T follicular helper cell (primary cell): ENCODE measurements around the gene NADSYN1.
"Not testable (repeated sequence)": the region's sequence is repeated elsewhere in the genome, so short reads cannot be mapped to it uniquely, and the experiment has no call there.

Experiments
- DNase-seq: peaks from one replicate; pipeline ENCODE4 v3.0.0-alpha.2; 2020; ENCODE audit warnings: low read depth

The NADSYN1 gene

DNA sequence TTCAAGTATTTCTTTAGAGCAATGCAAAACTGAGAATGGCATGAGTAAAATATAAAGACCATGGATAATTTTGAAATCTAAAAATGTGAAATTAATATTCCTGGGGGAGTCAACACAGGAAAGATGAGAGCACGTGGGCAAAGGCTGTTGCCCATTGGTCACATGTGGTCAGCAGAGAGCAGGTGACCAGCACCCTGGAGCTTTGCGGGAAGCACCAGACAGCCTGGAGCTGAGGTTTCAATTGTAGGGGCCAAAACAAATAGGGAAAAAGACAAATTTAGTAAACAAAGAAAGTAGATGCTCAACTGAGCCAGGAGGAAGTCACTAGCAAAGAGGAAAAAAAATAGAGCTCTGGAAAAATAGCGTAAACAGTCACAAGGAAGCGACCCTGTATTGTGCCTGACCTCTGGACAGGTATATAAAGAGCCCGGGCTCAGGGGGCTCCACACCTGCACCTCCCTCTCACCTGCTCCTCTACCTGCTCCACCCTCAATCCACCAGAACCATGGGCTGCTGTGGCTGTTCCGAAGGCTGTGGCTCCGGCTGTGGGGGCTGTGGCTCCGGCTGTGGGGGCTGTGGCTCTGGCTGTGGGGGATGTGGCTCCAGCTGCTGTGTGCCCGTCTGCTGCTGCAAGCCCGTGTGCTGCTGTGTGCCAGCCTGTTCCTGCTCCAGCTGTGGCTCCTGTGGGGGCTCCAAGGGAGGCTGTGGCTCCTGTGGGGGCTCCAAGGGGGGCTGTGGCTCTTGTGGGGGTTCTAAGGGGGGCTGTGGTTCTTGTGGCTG, 74.0 kb downstream of the NADSYN1 start, which contains the start of gene KRTAP5-7:
Gene KRTAP5-7, plus strand, starts transcription at position 472 of the 780 bp plus-strand sequence. Its CDS starts 34 bp downstream, at position 506.
- not testable (repeated sequence) for DNase-seq

GRCh38 chr11:71527576-71528210, 74.7 kb downstream of the NADSYN1 start:
- no peak for DNase-seq

DNA sequence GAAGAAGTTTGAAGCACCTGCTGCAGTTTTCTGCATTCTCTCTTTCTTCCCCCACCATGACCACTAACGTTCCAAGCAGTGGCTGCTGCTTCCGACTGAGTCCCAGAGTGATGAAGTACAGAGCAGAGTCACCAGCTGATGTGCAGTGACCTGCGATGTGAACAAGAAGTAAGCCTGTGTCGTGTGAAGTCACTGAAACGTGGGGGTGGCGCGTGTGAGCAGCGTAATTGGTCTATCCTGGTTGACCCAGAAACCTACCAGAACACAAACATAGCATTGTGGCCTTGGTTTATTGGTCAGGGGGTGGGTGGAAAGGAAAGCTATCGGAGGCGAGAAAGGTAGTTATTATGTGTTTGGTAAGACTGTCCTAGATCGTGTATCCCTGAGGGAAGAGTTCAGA, 77.6 kb downstream of the NADSYN1 start:
- DNase-seq: no peak

DNA sequence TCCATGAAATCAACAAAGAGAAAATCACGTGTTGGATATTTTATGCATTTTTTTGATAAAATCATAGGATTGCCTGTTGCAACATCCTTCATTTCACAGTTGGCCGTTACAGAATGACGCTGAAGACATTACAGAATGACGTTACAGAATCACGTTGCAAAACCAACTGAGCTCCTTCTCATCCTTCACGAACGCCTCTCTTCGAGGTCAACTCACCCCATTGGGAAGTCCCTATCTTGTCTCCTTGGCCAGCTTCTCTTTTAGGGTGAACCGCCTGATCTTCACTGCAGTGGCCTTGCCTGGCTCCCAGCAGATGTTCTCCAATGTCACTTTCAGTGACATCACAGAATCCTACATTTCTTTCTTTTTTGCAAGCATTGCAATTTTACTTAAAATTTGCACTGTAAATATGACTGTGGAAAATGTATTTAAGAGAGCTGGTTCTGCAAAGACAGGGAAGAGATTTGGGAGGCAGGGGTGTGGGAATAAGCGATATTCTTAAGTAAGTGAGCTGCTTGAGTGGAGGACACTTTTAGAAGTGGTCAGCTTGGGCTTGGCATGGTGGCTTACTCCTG, 79.1 kb downstream of the NADSYN1 start:
- no peak for DNase-seq

- not testable (repeated sequence) for DNase-seq
Observed at GRCh38 chr11:71534711-71535608, 82.0 kb downstream of the NADSYN1 start.

DNA sequence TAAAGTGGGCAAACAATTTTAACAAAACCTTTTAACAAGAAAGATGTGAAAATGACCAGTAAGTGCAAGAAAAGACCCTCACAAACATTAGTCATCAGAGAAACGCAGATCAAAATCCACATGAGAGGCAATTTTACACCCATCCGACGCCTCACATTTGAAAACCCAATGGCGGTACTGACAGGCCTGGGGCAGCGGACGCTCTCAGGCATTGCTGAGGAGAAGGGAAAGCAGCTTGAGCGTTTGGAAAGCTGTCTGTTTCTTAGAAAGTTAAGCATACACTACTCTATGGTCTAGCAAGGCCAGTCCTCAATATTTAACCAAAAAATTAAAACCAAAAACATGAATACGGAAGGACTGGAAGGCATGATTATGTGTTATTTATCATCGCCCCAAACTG, 82.8 kb downstream of the NADSYN1 start:
- DNase-seq: no peak

GRCh38 chr11:71537537-71537936, 84.5 kb downstream of the NADSYN1 start:
- no peak for DNase-seq

DNA sequence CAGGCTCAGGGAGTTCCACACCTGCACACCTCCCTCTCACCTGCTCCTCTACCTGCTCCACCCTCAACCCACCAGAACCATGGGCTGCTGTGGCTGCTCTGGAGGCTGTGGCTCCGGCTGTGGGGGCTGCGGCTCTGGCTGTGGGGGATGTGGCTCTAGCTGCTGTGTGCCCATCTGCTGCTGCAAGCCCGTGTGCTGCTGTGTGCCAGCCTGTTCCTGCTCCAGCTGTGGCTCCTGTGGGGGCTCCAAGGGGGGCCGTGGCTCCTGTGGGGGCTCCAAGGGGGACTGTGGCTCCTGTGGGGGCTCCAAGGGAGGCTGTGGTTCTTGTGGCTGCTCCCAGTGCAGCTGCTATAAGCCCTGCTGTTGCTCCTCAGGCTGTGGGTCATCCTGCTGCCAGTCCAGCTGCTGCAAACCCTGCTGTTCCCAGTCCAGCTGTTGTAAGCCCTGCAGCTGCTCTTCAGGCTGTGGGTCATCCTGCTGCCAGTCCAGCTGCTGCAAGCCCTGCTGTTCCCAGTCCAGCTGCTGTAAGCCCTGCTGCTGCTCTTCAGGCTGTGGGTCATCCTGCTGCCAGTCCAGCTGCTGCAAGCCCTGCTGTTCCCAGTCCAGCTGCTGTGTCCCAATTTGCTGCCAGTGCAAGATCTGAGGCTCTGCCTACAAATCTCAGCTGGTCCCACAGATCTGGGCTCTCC, 85.1 kb downstream of the NADSYN1 start, which contains the start of gene KRTAP5-8:
Gene KRTAP5-8, plus strand, starts transcription at position 49 of the 689 bp plus-strand sequence. Its CDS starts 31 bp downstream, at position 80.
- not testable (repeated sequence) for DNase-seq

DNA sequence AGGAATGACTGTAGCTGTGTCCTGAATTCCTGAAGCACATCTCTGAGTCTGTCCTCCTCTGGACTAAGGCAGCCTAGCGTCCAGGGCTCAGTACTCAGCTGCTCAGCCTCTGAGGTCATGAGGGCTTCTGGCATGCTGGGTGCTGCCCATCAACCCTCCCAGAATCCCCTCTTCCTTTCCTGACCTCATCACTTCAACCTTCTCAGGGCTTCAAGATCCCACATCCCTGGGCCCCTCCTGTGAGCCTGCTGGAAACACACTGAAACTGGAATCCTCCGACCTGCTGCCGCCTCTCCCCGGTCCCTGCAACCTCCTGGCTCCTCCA, 85.6 kb downstream of the NADSYN1 start:
- no peak for DNase-seq

GRCh38 chr11:71539017-71539416, 86.0 kb downstream of the NADSYN1 start:
- no peak for DNase-seq

DNA sequence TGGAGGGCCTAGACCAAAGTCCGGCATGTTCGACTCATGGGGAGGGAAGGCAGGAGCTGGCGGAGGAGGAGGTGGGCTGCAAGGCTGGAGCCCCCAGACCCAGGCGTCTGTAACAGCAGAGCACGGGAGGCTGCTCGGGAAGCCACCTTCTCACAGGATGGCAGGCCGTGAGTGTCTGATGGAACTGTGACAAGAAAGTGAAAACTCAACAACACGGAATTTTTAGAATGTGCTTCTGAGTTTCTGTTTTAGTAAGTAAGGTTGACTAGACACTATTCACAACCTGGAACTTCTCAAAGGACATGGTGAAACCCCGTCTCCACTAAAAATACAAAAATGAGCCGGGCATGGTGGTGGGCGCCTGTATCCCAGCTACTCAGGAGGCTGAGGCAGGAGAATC, 87.0 kb downstream of the NADSYN1 start:
- DNase-seq: not testable (repeated sequence)

GRCh38 chr11:71540521-71541304, 87.7 kb downstream of the NADSYN1 start:
- DNase-seq: not testable (repeated sequence)

- DNase-seq: no peak
Observed at GRCh38 chr11:71542382-71542781, 89.4 kb downstream of the NADSYN1 start.

GRCh38 chr11:71542879-71543777, 90.1 kb downstream of the NADSYN1 start:
- DNase-seq: no peak

- DNase-seq: no peak
Observed at GRCh38 chr11:71543866-71544265, 90.9 kb downstream of the NADSYN1 start.

GRCh38 chr11:71544525-71545214, 91.7 kb downstream of the NADSYN1 start:
- DNase-seq: no peak

GRCh38 chr11:71545405-71545966, 92.5 kb downstream of the NADSYN1 start:
- no peak for DNase-seq

DNA sequence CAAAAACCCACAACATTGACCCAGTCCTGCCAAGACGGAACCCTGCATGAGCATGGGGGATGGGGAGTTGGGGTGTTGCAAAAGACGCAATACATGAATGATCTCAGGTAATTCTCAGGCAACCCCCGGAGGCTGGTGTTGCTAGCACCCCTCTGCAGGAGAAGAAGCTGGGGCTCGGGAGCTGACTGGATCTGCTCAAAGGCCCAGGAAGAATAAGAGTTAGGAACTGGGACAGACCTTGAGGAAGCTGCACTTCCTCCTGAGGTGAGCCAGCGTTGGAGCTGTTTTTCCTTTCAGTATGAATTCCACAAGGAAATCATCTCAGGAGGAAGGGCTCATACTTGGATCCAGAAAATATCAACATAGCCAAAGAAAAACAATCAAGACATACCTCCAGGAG, 95.1 kb downstream of the NADSYN1 start, which contains the start of gene KRTAP5-9:
Gene KRTAP5-9, plus strand, starts transcription at position 301 of the 400 bp plus-strand sequence. CDS start 238 bp downstream, outside the sequence.
- no peak for DNase-seq
